OCI-LY7 (cell line): ENCODE data around the gene TFRC.

ENCODE experiments used
- CTCF ChIP-seq: fragments of 200-600 bp; sonication (generic); conservative IDR thresholded peaks from 2 replicates; pipeline ENCODE4 v1.5.1; 2014; ENCODE audit warnings: mild to moderate bottlenecking, antibody characterized with exemption, low read length, moderate library complexity, mixed read lengths
- EZH2phosphoT487 ChIP-seq: fragments of 200-600 bp; sonication (generic); IDR thresholded peaks from 2 replicates; pipeline ENCODE4 v1.6.1; 2018; ENCODE audit warnings: low read depth, borderline replicate concordance, mild to moderate bottlenecking, mixed run types, antibody characterized with exemption, low read length, moderate library complexity, mixed read lengths

- TF ChIP-seq EZH2phosphoT487: no peak
- TF ChIP-seq CTCF: no peak
Observed at GRCh38 chr3:196008387-196008786, 73.5 kb downstream of the TFRC start.
